Measurements from ENCODE around the gene EDIL3.

EDIL3 gene

DNA sequence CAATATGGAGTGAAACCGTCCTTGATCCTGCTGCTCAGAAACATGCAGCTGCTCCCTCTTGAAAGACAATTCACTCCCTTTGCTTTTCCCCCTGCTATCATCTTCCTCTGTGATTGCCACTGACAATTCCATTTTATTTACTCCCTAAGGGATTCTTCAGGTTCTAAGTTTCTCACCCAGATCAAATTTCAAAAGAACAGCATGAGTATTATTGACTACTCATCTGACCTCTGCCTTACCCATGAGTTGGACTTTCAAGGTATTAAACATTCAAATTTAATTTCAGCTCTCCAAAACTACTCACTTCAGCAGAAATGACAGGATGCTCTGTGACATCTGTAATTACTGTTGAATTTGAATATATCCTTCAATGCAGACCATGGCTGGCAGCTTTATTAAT, 427.5 kb downstream of the EDIL3 start:
- Histone ChIP-seq H3K36me3 (ENCODE audit: control insufficient read depth in 2 of 2, insufficient read depth in 2 of 2, low read length in 2 of 2) (no peaks in the 10 kb centered on the region), H3K27ac (ENCODE audit: low read depth in 2 of 2, low read length in 2 of 2) (no peak overlapping the region), H3K4me3 (ENCODE audit: low read length in 2 of 2) (no peak overlapping the region)

DNA sequence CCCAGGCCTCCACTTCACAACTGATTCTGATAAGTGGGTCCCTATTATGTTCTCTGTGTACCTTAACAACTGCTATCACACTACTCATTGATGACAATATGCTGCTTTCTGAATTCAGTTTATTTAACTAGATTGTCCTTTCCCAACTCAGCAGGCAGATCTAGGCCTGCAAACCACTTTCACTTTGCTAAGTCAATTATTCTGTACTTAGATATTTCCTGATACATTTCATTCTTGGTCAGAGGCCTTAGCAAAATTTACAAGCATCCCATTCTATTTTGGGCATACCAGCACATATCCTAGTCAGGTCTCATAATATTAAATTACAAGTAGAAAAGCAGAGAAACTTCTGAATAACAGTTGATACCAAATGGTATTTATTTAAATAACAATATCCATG, 428.3 kb downstream of the EDIL3 start:
- Histone ChIP-seq H3K27ac (ENCODE audit: low read depth in 2 of 2, low read length in 2 of 2) (no peak overlapping the region), H3K9ac (ENCODE audit: low read depth in 1 of 2, low read length in 2 of 2) (no peak overlapping the region), H3K27me3 (ENCODE audit: control insufficient read depth in 2 of 2, insufficient read depth in 2 of 2, low read length in 2 of 2) (no peaks in the 10 kb centered on the region), H3K4me3 (ENCODE audit: low read length in 2 of 2) (no peak overlapping the region), H3K4me1 (ENCODE audit: control insufficient read depth in 2 of 2, insufficient read depth in 2 of 2, low read length in 2 of 2) (no peaks in the 10 kb centered on the region), H3K9me3 (ENCODE audit: control insufficient read depth in 2 of 2, low read length in 2 of 2) (no peaks in the 10 kb centered on the region), H3K36me3 (ENCODE audit: control insufficient read depth in 2 of 2, insufficient read depth in 2 of 2, low read length in 2 of 2) (no peaks in the 10 kb centered on the region)

More for the DNA sequence above, 427.5 kb downstream of the EDIL3 start:
- H3K9ac ChIP-seq (ENCODE audit: low read depth in 1 of 2, low read length in 2 of 2) = no peak overlapping the region
- no peaks in the 10 kb centered on the region for H3K27me3 ChIP-seq (ENCODE audit: control insufficient read depth in 2 of 2, insufficient read depth in 2 of 2, low read length in 2 of 2)
- H3K9me3 ChIP-seq (ENCODE audit: control insufficient read depth in 2 of 2, low read length in 2 of 2) = no peaks in the 10 kb centered on the region
- H3K4me1 ChIP-seq (ENCODE audit: control insufficient read depth in 2 of 2, insufficient read depth in 2 of 2, low read length in 2 of 2) = no peaks in the 10 kb centered on the region

DNA sequence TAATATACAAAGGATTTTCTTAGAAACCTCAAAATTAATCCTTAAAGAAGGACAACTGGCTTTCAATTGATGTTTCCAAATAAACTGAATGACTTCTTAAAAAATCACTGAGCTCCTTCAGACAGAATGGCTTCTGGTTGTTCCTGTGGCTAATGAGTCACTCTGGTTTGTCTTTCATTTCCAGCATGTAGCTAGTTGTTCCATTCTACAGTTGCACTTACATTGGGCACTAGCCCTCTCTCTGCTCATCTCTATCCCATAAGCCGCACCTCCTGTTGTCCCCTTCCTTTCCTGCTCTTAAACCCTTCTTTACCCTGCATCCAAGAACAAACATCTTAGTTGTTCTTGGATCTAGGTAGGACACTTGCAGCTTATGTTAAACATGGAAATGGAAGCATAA, 428.8 kb downstream of the EDIL3 start:
- no peaks in the 10 kb centered on the region for H3K9me3 ChIP-seq (ENCODE audit: control insufficient read depth in 2 of 2, low read length in 2 of 2)
- no peak overlapping the region for H3K9ac ChIP-seq (ENCODE audit: low read depth in 1 of 2, low read length in 2 of 2)
- H3K4me1 ChIP-seq (ENCODE audit: control insufficient read depth in 2 of 2, insufficient read depth in 2 of 2, low read length in 2 of 2) = no peaks in the 10 kb centered on the region
- no peak overlapping the region for H3K27ac ChIP-seq (ENCODE audit: low read depth in 2 of 2, low read length in 2 of 2)
- no peaks in the 10 kb centered on the region for H3K36me3 ChIP-seq (ENCODE audit: control insufficient read depth in 2 of 2, insufficient read depth in 2 of 2, low read length in 2 of 2)
- no peak overlapping the region for H3K4me3 ChIP-seq (ENCODE audit: low read length in 2 of 2)
- H3K27me3 ChIP-seq (ENCODE audit: control insufficient read depth in 2 of 2, insufficient read depth in 2 of 2, low read length in 2 of 2) = no peaks in the 10 kb centered on the region

DNA sequence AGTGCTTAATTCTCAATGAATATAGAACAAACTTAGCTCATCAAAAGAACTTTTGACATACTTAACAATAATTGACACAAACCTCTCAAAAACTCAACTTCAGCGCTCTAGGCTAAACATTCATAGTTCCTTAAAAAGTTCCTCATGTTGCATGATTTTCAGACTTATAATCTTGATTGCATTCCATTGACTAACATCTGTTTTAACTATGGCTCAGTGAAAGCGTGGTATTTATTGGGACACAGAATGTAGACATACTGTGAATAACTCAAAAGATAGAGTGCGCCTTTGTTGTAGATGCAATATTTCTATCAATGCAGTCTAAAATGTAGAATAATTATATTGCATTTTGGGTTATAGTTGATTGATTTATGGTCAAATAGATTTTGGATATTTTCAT, 436.9 kb downstream of the EDIL3 start:
- Histone ChIP-seq H3K27ac (ENCODE audit: low read depth in 2 of 2, low read length in 2 of 2) (no peak overlapping the region), H3K9me3 (ENCODE audit: control insufficient read depth in 2 of 2, low read length in 2 of 2) (no peaks in the 10 kb centered on the region), H3K9ac (ENCODE audit: low read depth in 1 of 2, low read length in 2 of 2) (no peak overlapping the region)

DNA sequence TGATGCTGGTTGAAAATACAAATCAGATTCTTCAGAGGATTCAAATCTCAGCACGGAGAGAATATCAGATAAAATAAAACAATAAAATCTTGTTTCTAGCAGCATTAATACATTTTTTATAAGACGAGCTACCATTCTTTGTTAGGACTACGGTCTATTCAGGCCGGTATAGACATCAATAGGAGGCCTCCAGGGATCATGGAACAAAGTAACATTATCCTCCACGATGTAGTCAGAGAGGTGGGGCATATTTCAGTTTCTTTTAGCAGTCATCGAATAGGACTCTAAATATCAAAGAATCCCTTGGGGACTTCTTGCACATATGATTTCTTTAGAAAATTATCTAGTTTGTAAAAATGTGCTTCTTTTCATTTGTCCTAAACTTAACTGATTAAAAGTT, 438.2 kb downstream of the EDIL3 start:
- Histone ChIP-seq H3K27ac (ENCODE audit: low read depth in 2 of 2, low read length in 2 of 2) (no peak overlapping the region), H3K36me3 (ENCODE audit: control insufficient read depth in 2 of 2, insufficient read depth in 2 of 2, low read length in 2 of 2) (peaks cover 0 to 2% of the 10 kb centered on the region in 2 donors), H3K4me1 (ENCODE audit: control insufficient read depth in 2 of 2, insufficient read depth in 2 of 2, low read length in 2 of 2) (no peaks in the 10 kb centered on the region)

More for the DNA sequence above, 436.9 kb downstream of the EDIL3 start:
- H3K4me3 ChIP-seq (ENCODE audit: low read length in 2 of 2) = no peak overlapping the region
- H3K27me3 ChIP-seq (ENCODE audit: control insufficient read depth in 2 of 2, insufficient read depth in 2 of 2, low read length in 2 of 2) = no peaks in the 10 kb centered on the region
- no peaks in the 10 kb centered on the region for H3K4me1 ChIP-seq (ENCODE audit: control insufficient read depth in 2 of 2, insufficient read depth in 2 of 2, low read length in 2 of 2)
- peaks cover 0 to 2% of the 10 kb centered on the region in 2 donors for H3K36me3 ChIP-seq (ENCODE audit: control insufficient read depth in 2 of 2, insufficient read depth in 2 of 2, low read length in 2 of 2)

DNA sequence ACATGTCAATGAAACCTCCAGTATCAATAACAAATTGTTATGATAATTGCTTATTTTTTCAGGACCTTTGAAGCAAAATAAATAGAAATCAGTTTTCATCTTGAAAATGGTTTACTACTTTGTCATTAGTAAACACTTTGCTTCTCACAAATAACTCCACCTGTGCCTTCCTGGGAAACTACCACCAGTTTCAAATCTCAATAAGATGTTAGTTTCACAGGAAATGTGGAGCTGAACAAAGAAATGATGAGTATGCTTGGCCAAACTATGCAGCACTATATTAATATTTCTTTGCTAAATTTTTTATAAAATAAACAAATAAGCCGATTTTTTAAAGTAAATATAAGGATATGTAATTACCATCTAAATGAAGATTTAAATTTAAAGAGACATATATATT, 442.5 kb downstream of the EDIL3 start:
- no peak overlapping the region for H3K27ac ChIP-seq (ENCODE audit: low read depth in 2 of 2, low read length in 2 of 2)
- H3K9ac ChIP-seq (ENCODE audit: low read depth in 1 of 2, low read length in 2 of 2) = no peak overlapping the region
- H3K4me3 ChIP-seq (ENCODE audit: low read length in 2 of 2) = no peak overlapping the region
- H3K4me1 ChIP-seq (ENCODE audit: control insufficient read depth in 2 of 2, insufficient read depth in 2 of 2, low read length in 2 of 2) = no peaks in the 10 kb centered on the region
- peaks cover 0 to 2% of the 10 kb centered on the region in 2 donors for H3K36me3 ChIP-seq (ENCODE audit: control insufficient read depth in 2 of 2, insufficient read depth in 2 of 2, low read length in 2 of 2)
- no peaks in the 10 kb centered on the region for H3K9me3 ChIP-seq (ENCODE audit: control insufficient read depth in 2 of 2, low read length in 2 of 2)
- H3K27me3 ChIP-seq (ENCODE audit: control insufficient read depth in 2 of 2, insufficient read depth in 2 of 2, low read length in 2 of 2) = no peaks in the 10 kb centered on the region

More for the DNA sequence above, 438.2 kb downstream of the EDIL3 start:
- no peak overlapping the region for H3K9ac ChIP-seq (ENCODE audit: low read depth in 1 of 2, low read length in 2 of 2)
- H3K4me3 ChIP-seq (ENCODE audit: low read length in 2 of 2) = no peak overlapping the region
- H3K9me3 ChIP-seq (ENCODE audit: control insufficient read depth in 2 of 2, low read length in 2 of 2) = no peaks in the 10 kb centered on the region
- no peaks in the 10 kb centered on the region for H3K27me3 ChIP-seq (ENCODE audit: control insufficient read depth in 2 of 2, insufficient read depth in 2 of 2, low read length in 2 of 2)

DNA sequence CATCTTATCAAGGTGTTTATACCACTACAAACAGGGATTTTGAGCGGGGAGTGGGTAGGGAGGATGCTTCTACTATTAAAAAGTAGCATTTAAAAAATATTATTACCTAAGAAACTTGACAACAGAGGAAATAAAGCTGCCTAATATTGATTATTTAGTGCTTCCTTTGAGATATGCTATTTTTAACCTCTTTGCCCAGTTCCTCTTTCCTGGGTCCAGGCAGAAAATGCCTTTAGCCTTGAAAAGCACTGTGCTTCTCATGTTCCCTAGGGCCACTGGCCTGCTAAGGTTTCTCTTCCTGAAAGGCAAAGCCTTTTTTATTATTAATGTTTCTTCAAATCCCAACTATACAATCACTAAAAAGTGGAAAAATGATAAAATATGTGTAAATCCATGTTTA, 446.8 kb downstream of the EDIL3 start:
- Histone ChIP-seq H3K4me1 (ENCODE audit: control insufficient read depth in 2 of 2, insufficient read depth in 2 of 2, low read length in 2 of 2) (no peaks in the 10 kb centered on the region), H3K27ac (ENCODE audit: low read depth in 2 of 2, low read length in 2 of 2) (no peak overlapping the region), H3K27me3 (ENCODE audit: control insufficient read depth in 2 of 2, insufficient read depth in 2 of 2, low read length in 2 of 2) (no peaks in the 10 kb centered on the region), H3K4me3 (ENCODE audit: low read length in 2 of 2) (no peak overlapping the region), H3K36me3 (ENCODE audit: control insufficient read depth in 2 of 2, insufficient read depth in 2 of 2, low read length in 2 of 2) (no peaks in the 10 kb centered on the region), H3K9me3 (ENCODE audit: control insufficient read depth in 2 of 2, low read length in 2 of 2) (no peaks in the 10 kb centered on the region), H3K9ac (ENCODE audit: low read depth in 1 of 2, low read length in 2 of 2) (no peak overlapping the region)

DNA sequence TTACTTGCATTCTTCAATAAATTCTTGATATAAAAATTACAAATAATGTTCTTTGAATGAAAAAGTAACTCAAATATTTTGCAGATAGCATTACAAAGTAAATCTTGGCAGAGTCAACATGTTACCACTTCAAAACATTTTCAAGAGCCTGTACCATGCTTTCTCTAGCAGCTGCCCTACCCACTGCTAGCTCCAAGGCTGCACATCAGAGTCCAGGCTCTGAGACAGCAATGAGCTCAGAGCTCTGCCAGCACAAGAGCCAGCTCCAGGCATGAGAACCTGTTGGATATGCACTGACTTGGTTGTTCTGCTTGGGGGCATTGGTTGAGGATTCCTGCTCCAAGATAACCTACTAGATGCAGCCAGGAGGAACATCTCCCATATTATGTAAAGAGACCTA, 452.7 kb downstream of the EDIL3 start:
- no peaks in the 10 kb centered on the region for H3K4me1 ChIP-seq (ENCODE audit: control insufficient read depth in 2 of 2, insufficient read depth in 2 of 2, low read length in 2 of 2)
- H3K4me3 ChIP-seq (ENCODE audit: low read length in 2 of 2) = no peak overlapping the region
- no peaks in the 10 kb centered on the region for H3K36me3 ChIP-seq (ENCODE audit: control insufficient read depth in 2 of 2, insufficient read depth in 2 of 2, low read length in 2 of 2)
- H3K27me3 ChIP-seq (ENCODE audit: control insufficient read depth in 2 of 2, insufficient read depth in 2 of 2, low read length in 2 of 2) = no peaks in the 10 kb centered on the region
- no peak overlapping the region for H3K27ac ChIP-seq (ENCODE audit: low read depth in 2 of 2, low read length in 2 of 2)
- no peaks in the 10 kb centered on the region for H3K9me3 ChIP-seq (ENCODE audit: control insufficient read depth in 2 of 2, low read length in 2 of 2)
- no peak overlapping the region for H3K9ac ChIP-seq (ENCODE audit: low read depth in 1 of 2, low read length in 2 of 2)

DNA sequence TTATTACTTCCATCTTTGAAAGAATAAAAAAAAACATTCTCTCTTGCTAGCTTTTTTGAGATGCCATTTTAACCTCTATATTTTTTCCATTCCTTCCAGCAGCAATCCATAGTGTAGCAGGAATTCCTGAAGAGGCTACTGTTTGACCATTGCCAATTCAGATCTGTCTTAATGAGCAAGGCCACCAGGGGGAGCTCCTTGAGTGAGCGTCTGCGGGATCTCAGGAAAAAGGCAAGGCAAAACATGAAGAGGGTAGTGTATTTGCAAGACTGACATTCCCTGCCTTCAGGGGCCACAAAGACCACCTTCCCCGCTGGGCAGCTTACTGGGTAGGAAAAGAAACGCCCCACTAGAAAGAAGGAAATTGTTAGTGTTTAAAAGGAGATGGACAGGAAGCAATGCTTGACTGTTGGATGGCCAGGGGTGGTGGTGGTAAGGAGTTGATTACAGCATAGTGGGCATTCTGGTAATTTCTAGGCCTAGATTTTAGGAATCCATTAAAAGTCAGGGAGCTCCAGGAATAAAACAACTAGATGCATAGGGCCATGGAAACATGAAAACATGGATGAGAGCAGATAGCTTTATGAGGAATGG, 457.4 kb downstream of the EDIL3 start:
- no peak overlapping the region for H3K9ac ChIP-seq (ENCODE audit: low read depth in 1 of 2, low read length in 2 of 2)
- peaks cover 0 to 7% of the 10 kb centered on the region in 2 donors for H3K4me1 ChIP-seq (ENCODE audit: control insufficient read depth in 2 of 2, insufficient read depth in 2 of 2, low read length in 2 of 2)
- no peak overlapping the region for H3K27ac ChIP-seq (ENCODE audit: low read depth in 2 of 2, low read length in 2 of 2)
- peaks cover 0 to 3% of the 10 kb centered on the region in 2 donors for H3K9me3 ChIP-seq (ENCODE audit: control insufficient read depth in 2 of 2, low read length in 2 of 2)
- H3K36me3 ChIP-seq (ENCODE audit: control insufficient read depth in 2 of 2, insufficient read depth in 2 of 2, low read length in 2 of 2) = no peaks in the 10 kb centered on the region
- H3K4me3 ChIP-seq (ENCODE audit: low read length in 2 of 2) = no peak overlapping the region
- no peaks in the 10 kb centered on the region for H3K27me3 ChIP-seq (ENCODE audit: control insufficient read depth in 2 of 2, insufficient read depth in 2 of 2, low read length in 2 of 2)

DNA sequence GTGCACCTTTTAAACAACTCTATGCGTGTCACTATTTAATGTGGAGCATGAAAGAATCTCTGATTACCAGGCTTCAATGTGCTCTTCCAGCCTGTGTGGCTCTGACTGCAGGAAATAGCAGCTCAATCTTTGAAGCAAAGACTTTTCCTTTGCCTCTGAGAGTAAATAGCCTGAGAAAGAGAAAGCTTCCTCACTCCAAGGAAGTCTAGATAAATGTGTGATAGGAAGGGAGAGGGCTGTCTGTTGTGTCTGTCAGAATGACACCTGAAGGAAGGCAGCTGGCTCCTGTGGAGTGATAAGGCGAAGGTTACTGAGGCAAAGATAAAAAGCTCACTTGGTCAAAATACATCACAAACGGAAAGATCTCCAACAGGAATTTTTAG, 458.7 kb downstream of the EDIL3 start:
- peaks cover 0 to 7% of the 10 kb centered on the region in 2 donors for H3K4me1 ChIP-seq (ENCODE audit: control insufficient read depth in 2 of 2, insufficient read depth in 2 of 2, low read length in 2 of 2)
- H3K27ac ChIP-seq (ENCODE audit: low read depth in 2 of 2, low read length in 2 of 2) = no peak overlapping the region
- peaks cover 0 to 3% of the 10 kb centered on the region in 2 donors for H3K9me3 ChIP-seq (ENCODE audit: control insufficient read depth in 2 of 2, low read length in 2 of 2)
- no peak overlapping the region for H3K9ac ChIP-seq (ENCODE audit: low read depth in 1 of 2, low read length in 2 of 2)
- no peaks in the 10 kb centered on the region for H3K36me3 ChIP-seq (ENCODE audit: control insufficient read depth in 2 of 2, insufficient read depth in 2 of 2, low read length in 2 of 2)
- H3K4me3 ChIP-seq (ENCODE audit: low read length in 2 of 2) = no peak overlapping the region
- H3K27me3 ChIP-seq (ENCODE audit: control insufficient read depth in 2 of 2, insufficient read depth in 2 of 2, low read length in 2 of 2) = no peaks in the 10 kb centered on the region

Measured in mucosa of rectum (tissue), 2 donors.